GM12891 (cell line): Measurements from ENCODE around the gene OAF.

ENCODE experiments used
- DNase-seq: peaks from one replicate; pipeline ENCODE4 v3.0.0; 2011; ENCODE audit warnings: low spot score; ENCODE audit not compliant: insufficient read length
- FAIRE-seq: peaks from 2 replicates; lab custom pipeline; 2011; peaks lifted over from hg19 to GRCh38; lab: Jason Lieb, UNC
- PAX5 ChIP-seq: IDR thresholded peaks from 2 replicates; pipeline ENCODE4 v1.6.1; 2011; ENCODE audit warnings: low read length, moderate library complexity, mild to moderate bottlenecking; ENCODE audit not compliant: insufficient read depth, severe bottlenecking
- POLR2A ChIP-seq: IDR thresholded peaks from 2 replicates; pipeline ENCODE4 v1.6.1; 2011; ENCODE audit warnings: low read depth, low read length, control low read depth
- POLR2AphosphoS5 ChIP-seq: IDR thresholded peaks from 2 replicates; pipeline ENCODE4 v1.6.1; 2011; ENCODE audit warnings: low read depth, low read length, control low read depth
- POU2F2 ChIP-seq: IDR thresholded peaks from 2 replicates; pipeline ENCODE4 v1.6.1; 2011; ENCODE audit warnings: low read depth, mild to moderate bottlenecking, control low read depth, low read length, moderate library complexity
- SPI1 ChIP-seq: IDR thresholded peaks from 2 replicates; pipeline ENCODE4 v1.6.1; 2011; ENCODE audit warnings: low read depth, low read length, control low read depth
- TAF1 ChIP-seq: IDR thresholded peaks from 2 replicates; pipeline ENCODE4 v1.6.1; 2011; ENCODE audit warnings: low read depth, low read length, control low read depth

The OAF gene

DNA sequence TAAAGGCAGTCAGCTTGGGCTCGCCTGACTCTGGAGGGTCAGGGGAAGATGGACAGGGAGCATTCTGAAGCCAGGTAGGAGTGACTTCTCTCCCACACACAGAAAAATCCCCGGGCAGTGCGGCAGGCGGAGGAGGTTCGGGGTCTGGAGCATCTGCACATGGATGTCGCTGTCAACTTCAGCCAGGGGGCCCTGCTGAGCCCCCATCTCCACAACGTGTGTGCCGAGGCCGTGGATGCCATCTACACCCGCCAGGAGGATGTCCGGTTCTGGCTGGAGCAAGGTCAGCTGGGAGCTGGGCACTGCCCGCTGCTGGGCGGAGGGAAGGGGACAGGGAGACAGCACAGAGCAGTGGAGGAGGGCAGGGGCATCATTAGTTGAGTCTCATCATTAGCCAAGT is 15.9 kb downstream of the OAF start:
- DNase-seq, result no peak
- FAIRE-seq, result no peak
- no peak for TF ChIP-seq PAX5
- no peak for TF ChIP-seq POU2F2

DNA sequence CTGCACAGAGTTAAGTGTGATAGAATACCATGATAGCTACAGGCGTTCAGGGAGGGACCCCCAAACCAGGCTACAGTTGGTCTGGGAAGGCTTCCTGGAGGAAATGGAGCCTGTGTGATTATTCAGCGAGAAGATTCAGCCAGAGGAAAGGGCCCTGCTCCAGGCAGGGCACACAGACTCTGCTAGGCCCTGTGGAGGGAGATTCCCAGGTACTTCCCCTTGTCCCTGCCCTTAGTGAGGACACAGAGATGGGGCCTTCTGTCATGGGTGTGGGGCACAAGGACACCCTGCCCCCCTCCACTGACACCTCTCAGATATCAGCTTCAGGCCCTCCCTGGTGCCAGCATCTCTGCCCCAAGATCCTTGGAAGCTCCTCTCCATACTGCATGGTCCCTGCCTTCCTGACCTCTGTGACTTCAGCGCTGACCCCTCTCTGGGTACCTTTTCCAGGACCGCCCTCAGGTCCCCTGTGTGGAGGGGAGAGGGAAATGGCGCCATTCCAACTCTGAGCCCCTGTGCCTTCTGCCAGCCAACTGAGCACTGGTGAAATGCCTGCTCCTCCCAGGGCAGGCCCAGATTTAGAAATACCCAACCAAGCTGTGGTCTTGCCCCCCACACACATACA is 16.5 kb downstream of the OAF start:
- TF ChIP-seq POU2F2, result no peak
- no peak for TF ChIP-seq POLR2A
- TF ChIP-seq TAF1, result no peak
- no peak for TF ChIP-seq POLR2AphosphoS5
- no peak for TF ChIP-seq PAX5
- TF ChIP-seq SPI1, result no peak
- FAIRE-seq (no peak), DNase-seq (no peak)

DNA sequence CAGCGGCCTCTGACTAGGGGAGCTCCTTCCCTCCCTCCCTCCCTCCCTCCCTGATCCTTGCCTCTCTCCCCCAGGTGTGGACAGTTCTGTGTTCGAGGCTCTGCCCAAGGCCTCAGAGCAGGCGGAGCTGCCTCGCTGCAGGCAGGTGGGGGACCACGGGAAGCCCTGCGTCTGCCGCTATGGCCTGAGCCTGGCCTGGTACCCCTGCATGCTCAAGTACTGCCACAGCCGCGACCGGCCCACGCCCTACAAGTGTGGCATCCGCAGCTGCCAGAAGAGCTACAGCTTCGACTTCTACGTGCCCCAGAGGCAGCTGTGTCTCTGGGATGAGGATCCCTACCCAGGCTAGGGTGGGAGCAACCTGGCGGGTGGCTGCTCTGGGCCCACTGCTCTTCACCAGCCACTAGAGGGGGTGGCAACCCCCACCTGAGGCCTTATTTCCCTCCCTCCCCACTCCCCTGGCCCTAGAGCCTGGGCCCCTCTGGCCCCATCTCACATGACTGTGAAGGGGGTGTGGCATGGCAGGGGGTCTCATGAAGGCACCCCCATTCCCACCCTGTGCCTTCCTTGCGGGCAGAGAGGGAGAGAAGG is 18.1 kb downstream of the OAF start:
- DNase-seq (no peak), FAIRE-seq (no peak)
- TF ChIP-seq SPI1, result no peak
- no peak for TF ChIP-seq POLR2A
- no peak for TF ChIP-seq POU2F2
- TF ChIP-seq POLR2AphosphoS5, result no peak
- TF ChIP-seq TAF1, result no peak
- no peak for TF ChIP-seq PAX5

DNA sequence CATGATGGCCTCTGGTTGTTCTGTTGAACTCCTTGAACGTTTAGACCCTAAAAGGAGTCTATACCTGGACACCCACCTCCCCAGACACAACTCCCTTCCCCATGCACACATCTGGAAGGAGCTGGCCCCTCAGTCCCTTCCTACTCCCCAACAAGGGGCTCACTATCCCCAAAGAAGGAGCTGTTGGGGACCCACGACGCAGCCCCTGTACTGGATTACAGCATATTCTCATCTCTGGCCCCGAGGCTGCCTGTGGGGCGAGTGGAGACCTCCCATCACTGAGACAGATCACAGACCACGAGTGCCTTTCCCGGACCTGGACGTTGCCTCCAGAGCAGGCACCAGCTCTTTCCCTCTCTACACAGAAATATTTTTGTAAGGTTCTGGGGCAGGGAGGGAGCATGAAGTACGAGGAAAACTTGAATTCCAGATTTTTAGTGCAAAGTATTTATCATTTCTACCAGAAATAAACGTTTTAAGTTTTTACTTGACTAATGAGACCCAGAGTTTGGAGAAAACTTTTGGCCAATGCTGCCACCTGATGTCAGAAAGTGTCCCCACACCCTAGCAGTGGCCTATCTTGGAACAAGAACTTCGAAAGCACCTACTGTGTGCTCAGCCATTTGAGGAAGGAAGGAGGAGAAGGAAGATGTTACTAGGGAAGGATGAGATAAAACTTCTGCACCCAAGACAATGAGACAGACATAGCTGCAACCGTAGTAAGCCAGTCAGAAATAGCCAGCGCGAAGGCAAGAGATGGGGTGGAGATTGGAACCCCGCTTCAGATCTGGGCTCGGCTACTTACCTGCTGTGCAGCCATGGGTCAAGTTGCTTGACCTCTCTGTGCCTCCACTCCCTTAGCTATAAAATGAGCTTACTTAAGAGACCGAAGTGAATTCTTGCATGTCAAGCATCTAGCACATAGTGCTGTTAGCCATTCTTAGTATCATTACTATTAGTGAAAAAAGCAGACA is 18.9 kb downstream of the OAF start:
- TF ChIP-seq SPI1 (no peak), POLR2AphosphoS5 (no peak), PAX5 (no peak), TAF1 (no peak), POU2F2 (no peak), POLR2A (no peak)
- DNase-seq (no peak), FAIRE-seq (no peak)

DNA sequence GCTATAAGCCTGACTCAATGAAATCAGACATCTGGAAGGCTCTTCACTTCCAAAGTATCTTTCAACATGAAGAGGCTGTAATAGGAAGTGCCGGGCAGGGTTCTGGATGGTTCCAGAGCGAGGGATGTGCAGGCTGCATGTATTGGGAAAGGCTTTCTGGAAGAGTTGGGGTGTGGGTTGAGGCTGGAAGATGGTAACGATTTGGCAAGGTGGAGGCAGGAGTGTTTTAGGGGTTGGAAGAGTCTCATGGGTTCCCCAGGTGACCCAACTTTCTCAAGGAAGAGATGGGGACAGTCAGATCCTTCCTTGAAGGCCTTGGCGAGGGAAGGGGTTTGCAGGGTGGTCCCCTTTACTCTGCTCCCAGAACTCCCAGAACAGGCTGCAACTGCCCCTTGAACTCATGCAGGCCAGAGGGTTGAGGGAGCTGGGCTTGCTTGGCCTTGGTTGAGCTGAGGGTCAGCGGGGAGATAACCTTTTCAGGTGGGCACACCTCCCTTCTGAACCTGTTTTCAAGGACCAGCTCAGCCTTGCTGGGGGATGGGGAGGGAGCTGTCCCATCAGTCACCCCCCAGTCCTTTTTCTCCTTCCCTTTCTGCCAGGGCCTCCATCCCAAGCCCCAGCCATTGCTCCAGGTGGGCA is 19.7 kb downstream of the OAF start:
- TF ChIP-seq POLR2AphosphoS5 (no peak), PAX5 (no peak), SPI1 (no peak), POU2F2 (no peak), POLR2A (no peak), TAF1 (no peak)
- no peak for DNase-seq
- FAIRE-seq, result no peak

DNA sequence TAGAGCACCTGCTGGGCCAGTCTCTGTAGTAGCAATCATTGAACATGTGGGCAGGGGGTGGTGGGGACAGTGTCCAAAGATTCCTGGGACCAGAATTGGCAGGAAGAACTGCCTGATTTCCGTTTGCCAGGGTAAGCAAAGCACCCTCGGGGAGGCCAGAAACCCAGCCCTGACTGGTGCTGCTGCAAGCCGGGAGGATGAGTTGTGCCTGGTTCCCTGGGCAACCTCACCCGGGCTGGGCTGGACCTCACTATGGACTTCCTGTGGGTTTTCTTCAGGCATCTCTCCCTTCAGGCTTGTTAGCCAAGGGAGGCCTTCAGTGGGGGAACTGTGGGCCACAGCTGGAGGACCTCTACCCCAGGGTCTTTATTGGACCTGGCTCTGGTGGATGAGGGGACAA is 21.1 kb downstream of the OAF start:
- no peak for TF ChIP-seq PAX5
- TF ChIP-seq TAF1, result no peak
- TF ChIP-seq POLR2A, result no peak
- no peak for TF ChIP-seq SPI1
- TF ChIP-seq POU2F2, result no peak
- no peak for TF ChIP-seq POLR2AphosphoS5
- FAIRE-seq (no peak), DNase-seq (no peak)

DNA sequence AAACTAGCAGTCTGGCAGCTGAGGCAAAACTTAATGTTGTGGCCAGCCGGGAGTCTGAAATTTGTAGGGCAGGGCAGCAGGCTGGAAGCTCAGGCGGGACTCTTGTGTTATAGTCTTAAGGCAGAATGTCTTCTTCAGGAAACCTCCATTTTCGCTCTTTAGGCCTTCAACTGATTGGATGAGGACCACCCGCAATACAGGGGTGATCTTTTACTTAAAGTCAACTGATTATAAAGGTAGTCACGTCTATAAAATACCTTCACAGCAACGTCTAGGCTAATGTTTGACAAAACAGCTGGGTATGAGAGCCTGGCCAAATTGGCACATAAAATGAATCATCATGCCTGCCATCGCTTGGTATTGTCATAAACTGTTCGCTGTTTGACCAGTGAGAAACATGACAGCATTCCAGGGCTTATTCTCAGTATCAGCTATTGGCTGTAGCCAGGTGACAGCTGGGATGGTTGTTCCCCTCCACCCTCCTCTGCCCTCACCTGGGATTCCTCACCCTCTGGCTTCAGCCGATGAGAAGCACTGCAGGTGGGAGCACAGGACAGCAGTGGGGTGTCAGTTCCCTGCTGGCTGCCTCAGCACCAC is 22.5 kb downstream of the OAF start:
- DNase-seq (no peak), FAIRE-seq (peak; percentile 20)
- TF ChIP-seq PAX5 (no peak), SPI1 (no peak), POU2F2 (no peak), POLR2A (no peak), POLR2AphosphoS5 (no peak), TAF1 (no peak)

DNA sequence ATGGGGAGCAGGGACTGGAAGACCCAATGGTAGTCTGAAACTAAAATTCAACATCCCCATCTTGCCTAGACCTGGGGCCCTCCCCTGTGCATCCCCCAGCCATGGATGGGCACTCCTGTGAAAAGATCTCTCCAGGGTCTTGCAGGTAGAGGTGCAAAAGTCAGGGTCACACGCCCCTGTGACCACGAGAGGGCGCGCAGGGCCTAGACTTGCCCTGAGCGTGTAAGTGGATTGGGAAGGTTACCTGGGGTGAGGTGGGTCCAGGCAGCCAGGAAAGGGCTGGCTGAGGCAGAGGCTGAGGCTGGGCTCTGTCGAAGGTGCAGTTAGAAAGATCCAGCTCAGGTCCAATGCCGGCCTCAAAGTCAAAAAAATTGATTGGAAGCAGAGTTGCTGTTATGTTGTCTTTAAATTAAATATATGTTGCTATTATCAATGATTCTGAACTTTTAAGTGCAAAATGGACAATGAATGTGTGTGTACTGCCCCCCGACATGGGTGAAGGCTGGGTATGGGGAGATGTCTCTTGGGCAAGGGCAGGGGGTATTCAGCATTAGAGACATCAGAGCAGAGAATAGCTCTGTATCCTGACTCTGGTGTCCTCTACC is 24.3 kb downstream of the OAF start:
- FAIRE-seq (peak; percentile 91), DNase-seq (peak; percentile 66)
- TF ChIP-seq POU2F2, result no peak
- no peak for TF ChIP-seq SPI1
- TF ChIP-seq POLR2A, result no peak
- TF ChIP-seq PAX5, result no peak
- TF ChIP-seq POLR2AphosphoS5, result no peak
